GM10847 (cell line): ENCODE measurements around the gene TENT4B.

Source experiments
- POLR2A ChIP-seq: IDR thresholded peaks from 2 replicates; pipeline ENCODE4 v1.6.1; 2011; ENCODE audit not compliant: insufficient read length; ENCODE audit errors: extremely low read depth

Gene TENT4B

GRCh38 chr16:50172195-50172922 lies 19.3 kb downstream of the TENT4B start:
- no peak for TF ChIP-seq POLR2A

GRCh38 chr16:50173316-50173715 lies 20.2 kb downstream of the TENT4B start:
- no peak for TF ChIP-seq POLR2A

- no peak for TF ChIP-seq POLR2A
Observed at GRCh38 chr16:50178491-50178941, 25.4 kb downstream of the TENT4B start.

- no peak for TF ChIP-seq POLR2A
Observed at GRCh38 chr16:50182441-50182840, 29.3 kb downstream of the TENT4B start.

- TF ChIP-seq POLR2A: no peak
Observed at GRCh38 chr16:50183316-50183715, 30.2 kb downstream of the TENT4B start.

GRCh38 chr16:50185005-50185505 lies 31.9 kb downstream of the TENT4B start:
- no peak for TF ChIP-seq POLR2A

- TF ChIP-seq POLR2A: no peak
Observed at GRCh38 chr16:50188619-50189136, 35.6 kb downstream of the TENT4B start.

- TF ChIP-seq POLR2A: no peak
Observed at GRCh38 chr16:50190292-50190691, 37.2 kb downstream of the TENT4B start.

GRCh38 chr16:50192386-50193050 lies 39.4 kb downstream of the TENT4B start:
- TF ChIP-seq POLR2A: no peak

- TF ChIP-seq POLR2A: no peak
Observed at GRCh38 chr16:50193594-50193993, 40.5 kb downstream of the TENT4B start.

- no peak for TF ChIP-seq POLR2A
Observed at GRCh38 chr16:50195276-50195675, 42.2 kb downstream of the TENT4B start.

- TF ChIP-seq POLR2A: no peak
Observed at GRCh38 chr16:50195756-50196155, 42.6 kb downstream of the TENT4B start.

GRCh38 chr16:50197582-50197981 lies 44.5 kb downstream of the TENT4B start:
- TF ChIP-seq POLR2A: no peak

GRCh38 chr16:50198802-50199403 lies 45.8 kb downstream of the TENT4B start:
- TF ChIP-seq POLR2A: no peak

GRCh38 chr16:50201787-50202186 lies 48.7 kb downstream of the TENT4B start:
- no peak for TF ChIP-seq POLR2A
